Breast epithelium (tissue), 3 donors: ENCODE measurements around the gene EXOC3L4.

ENCODE experiments used
- CTCF ChIP-seq, 3 donors: fragments of 450-650 bp; IDR thresholded peaks; one replicate each; pipeline ENCODE4 v1.5.1; 2016 to 2017; ENCODE audit warnings: antibody characterized with exemption in 3 of 3, mild to moderate bottlenecking in 3 of 3, moderate library complexity in 3 of 3
- POLR2A ChIP-seq: fragments of 450-650 bp; IDR thresholded peaks from one replicate; pipeline ENCODE4 v1.6.1; 2016; ENCODE audit warnings: antibody characterized with exemption, mild to moderate bottlenecking, moderate library complexity
- POLR2AphosphoS5 ChIP-seq, 3 donors: sonication (generic); formaldehyde crosslinking; IDR thresholded peaks; one replicate each; pipeline ENCODE4 v1.6.1; 2017; ENCODE audit warnings: antibody characterized with exemption in 3 of 3

- TF ChIP-seq CTCF (IDR thresholded peaks at IDR 0.05) (no peak), POLR2AphosphoS5 (IDR thresholded peaks at IDR 0.05) (no peak), POLR2A (no peak)
These were observed 24.3 kb downstream of the EXOC3L4 start for GRCh38 chr14:103118663-103119404.
